SH-SY5Y (cell line): ENCODE measurements around the gene SBK2.

ENCODE experiments used
- GATA2 ChIP-seq: IDR thresholded peaks from 2 replicates; pipeline ENCODE4 v1.6.1; 2011; ENCODE audit warnings: mild to moderate bottlenecking, low read depth, low read length
- GATA3 ChIP-seq: IDR thresholded peaks from 2 replicates; pipeline ENCODE4 v1.6.1; 2011; ENCODE audit warnings: low read depth, mild to moderate bottlenecking, low read length, moderate library complexity

SBK2 gene

DNA sequence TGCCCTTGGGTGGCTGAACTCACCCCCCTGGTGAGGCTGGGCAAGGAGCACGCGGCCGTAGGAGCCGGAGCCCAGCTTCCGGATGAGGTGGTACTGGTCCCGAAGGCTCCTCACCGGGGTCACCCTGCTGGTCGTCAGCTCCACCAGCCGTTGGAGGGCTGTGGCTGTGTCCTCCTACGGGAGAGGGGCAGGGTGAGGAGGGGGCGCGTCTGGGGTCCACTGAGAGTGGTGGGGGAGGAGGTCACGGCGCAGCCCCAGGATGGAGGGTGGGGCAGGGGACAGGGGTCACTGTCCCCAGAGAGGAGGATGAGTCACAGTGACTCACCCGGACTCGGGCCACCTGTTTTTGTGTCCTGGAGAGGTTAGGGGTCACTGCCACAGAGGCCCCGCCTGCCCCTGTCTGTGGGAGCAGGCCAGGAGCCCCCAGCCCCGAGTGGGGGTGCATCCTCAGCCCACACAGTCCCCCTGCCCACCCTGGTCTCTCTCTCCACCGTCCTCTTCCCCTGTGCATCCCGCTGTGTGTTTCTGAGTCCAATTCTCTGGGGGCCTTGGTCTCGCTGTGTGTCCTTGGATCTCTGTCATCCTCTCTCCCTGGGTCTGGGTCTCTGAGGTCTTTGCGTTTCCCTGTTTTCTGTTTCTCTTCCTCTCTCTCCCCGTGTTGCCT is 8.0 kb upstream of the SBK2 start:
- no peak for TF ChIP-seq GATA2
- TF ChIP-seq GATA3: no peak

- no peak for TF ChIP-seq GATA2
- TF ChIP-seq GATA3: no peak
Observed at GRCh38 chr19:55544014-55544413, 7.1 kb upstream of the SBK2 start.

GRCh38 chr19:55543567-55543966 is 6.6 kb upstream of the SBK2 start:
- no peak for TF ChIP-seq GATA3
- TF ChIP-seq GATA2: no peak

GRCh38 chr19:55542292-55542855 is 5.4 kb upstream of the SBK2 start:
- TF ChIP-seq GATA2: no peak
- TF ChIP-seq GATA3: no peak

- TF ChIP-seq GATA3: no peak
- no peak for TF ChIP-seq GATA2
Observed at GRCh38 chr19:55541091-55541490, 4.2 kb upstream of the SBK2 start.

GRCh38 chr19:55540619-55541018 is 3.7 kb upstream of the SBK2 start:
- TF ChIP-seq GATA2: no peak
- TF ChIP-seq GATA3: no peak

DNA sequence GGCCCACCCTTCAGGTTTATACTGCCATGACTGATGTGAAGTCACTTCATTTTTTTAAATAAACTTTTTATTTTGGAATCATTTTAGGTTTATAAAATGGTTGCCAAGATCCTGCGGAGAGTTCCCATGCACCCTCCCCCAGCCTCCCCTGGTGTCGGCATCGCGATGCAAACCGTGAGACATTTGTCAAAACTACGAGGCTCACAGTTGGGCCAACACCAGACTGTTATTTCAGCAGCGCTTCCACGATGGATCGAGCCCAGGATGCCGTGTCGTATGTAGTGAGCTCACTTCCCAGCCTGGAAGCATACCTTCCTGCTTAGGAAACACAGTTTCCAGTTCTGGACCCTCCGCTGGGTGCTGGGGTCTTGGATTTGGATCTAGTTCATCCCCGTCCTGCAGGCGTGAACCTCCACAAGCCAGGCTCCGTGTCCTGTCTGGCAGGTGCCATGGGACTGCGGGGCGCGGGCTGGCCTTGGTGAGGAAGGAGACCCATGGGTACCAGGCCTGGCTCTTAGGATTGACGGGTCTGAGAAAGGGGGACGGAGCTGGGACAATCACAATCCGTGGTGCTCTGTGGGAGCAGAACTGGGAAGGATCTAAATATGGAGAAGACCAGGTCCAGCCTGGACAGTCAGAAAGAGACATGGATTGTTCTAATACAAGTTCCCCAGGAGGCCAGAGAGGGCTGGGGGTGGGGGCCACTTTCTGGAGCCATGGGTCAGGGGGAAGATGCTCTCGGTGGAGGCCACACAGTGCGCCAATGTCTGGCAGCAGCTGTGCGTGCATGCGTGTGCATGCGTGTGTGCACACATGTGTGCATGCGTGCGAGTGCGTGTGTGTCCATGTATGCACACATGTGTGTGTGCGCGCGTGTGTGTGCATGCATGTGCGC is 2.4 kb upstream of the SBK2 start:
- TF ChIP-seq GATA2 (no peak), GATA3 (no peak)

DNA sequence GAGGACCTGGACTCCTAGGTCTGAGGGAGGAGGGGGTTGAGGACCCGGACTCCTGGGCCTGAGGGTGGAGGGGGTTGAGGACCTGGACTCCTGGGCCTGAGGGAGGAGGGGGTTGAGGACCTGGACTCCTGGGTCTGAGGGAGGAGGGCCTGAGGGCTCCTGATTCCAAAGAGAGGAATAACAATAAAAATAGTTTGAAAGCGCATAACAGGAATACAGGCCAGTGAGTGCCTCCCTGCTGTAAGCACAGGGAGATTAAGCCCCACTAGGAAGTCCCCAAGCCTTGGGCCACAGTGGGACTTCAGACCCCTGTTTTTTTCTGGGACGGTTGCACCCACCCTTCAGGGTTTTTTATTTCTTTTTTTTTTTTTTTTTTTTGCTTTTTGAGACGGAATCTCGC is 1.2 kb upstream of the SBK2 start:
- TF ChIP-seq GATA3: no peak

DNA sequence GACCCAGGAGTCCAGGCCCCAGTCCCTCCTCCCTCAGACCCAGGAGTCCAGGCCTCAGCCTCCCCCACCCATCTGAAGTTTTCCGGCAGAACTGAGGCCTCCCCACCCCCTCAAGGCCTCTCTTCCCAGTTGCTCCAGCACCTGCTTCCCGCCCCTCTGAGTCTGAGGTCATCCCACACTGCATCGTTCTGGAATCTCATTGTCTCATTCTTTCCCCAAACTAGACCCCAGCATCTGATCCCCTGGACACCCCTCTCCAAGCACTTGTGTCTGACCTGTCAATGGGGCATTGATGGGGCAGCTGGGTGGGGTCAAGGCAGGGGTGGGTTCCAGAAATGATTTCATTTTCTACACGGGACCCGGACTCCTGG is 793 bp upstream of the SBK2 start:
- TF ChIP-seq GATA2 (no peak), GATA3 (no peak)

DNA sequence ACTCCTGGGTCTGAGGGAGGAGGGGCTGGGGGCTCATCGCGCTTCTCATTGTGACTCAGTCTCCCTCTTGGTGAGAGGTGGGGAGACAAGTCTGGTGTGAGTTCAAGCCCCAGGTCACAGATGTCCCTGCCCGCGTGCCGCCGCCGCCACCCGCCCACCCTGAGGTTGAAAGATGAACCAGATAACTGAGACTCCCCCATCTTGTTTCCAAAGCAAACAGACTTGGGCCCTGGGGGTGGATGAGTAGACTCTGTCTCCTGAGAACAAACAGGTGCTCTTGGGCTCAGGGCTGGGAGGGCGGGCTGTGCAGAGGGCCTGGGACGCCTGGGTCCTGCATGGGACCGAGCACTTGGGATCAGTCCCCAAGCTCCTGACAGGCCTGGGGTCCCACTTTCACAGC is 567 bp downstream of the SBK2 start:
- no peak for TF ChIP-seq GATA3
- no peak for TF ChIP-seq GATA2

GRCh38 chr19:55535965-55536350 is 975 bp downstream of the SBK2 start:
- TF ChIP-seq GATA3 (no peak), GATA2 (no peak)

DNA sequence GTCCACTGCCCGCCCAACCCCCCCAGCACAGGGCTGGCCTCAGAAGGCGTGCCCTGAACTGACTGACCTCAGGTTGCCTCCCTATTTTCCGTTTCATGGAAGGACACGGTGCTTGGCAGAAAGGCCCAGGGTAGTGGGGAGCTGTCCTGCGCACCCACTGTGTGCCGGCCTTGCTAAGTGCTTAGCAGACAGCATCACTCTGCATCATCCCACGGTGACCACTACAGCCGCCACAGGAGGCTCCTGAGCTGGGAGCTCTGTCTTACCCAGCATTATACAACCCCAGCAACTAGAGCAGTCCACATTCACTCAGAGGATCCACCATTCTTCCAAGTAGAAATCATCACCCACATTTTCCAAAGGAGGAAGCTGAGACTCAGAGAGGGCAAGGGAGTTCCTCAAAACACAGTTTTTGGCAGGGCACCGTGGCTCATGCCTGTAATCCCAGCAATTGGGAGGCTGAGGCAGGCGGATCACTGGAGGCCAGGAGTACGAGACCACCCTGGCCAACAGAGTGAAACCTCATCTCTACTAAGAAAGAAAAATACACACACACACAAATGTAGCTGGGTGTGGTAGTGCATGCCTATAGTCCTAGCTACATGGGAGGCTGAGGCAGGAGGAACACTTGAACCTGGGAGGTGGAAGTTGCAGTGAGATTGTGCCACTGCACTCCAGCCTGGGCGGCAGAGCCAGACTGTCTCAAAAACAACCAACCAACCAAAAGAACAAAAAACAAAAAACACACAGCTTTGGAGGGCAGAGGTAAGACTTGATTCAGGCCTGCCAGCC is 1.6 kb downstream of the SBK2 start:
- TF ChIP-seq GATA2: no peak
- no peak for TF ChIP-seq GATA3

GRCh38 chr19:55530996-55531395 is 5.9 kb downstream of the SBK2 start:
- TF ChIP-seq GATA2 (no peak), GATA3 (no peak)

GRCh38 chr19:55529636-55530234 is 7.2 kb downstream of the SBK2 start:
- TF ChIP-seq GATA3: no peak
- TF ChIP-seq GATA2: no peak
